ENCODE results near the gene MED16.
"Not testable (repeated sequence)": the region's sequence is repeated elsewhere in the genome, so short reads cannot be mapped to it uniquely, and the experiment has no call there.

The MED16 gene

DNA sequence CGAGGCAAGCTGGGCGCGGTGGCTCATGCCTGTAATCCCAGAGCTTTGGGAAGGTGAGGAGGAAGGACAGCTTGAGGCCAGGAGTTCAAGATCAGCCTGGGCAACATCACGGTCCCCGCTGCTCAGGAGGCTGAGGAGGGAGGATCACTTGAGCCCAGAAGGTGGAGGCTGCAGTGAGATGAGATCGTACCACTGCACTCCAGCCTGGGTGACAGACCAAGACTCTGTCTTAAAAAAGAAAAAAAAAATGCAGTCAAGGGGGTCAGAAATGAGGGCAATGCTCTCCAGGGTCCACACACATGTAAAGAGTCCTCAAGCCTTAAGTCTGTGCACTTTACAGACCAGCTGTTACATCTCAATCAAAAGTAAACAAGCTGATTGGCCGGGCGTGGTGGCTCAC, 11.6 kb upstream of the MED16 start:
- DNase-seq, result no peak

DNA sequence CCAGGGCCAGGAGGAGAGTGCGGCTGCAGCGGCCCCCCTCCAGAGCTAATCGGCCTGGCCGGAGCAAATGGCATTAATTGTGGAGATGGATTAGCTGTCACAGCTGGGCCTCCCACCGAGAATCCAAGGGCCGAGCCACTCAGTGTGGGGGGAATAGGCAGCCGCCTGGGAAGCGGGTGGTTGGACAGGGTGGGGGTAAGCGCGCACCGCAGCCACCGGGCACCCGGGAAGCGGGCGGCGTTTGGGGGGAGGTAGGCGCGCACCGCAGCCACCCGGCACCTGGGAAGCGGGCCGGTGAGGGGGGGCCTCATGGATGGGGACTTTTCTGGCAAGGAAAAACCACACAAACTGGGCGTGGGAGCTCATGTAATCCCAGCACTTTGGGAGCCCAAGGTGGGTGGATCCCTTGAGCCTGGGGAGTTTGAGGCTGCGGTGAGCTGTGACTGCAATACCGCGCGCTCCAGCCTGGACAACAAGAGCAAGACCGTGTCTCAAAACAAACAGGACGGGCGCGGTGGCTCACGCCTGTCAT, 10.3 kb upstream of the MED16 start:
- DNase-seq, result no peak

DNA sequence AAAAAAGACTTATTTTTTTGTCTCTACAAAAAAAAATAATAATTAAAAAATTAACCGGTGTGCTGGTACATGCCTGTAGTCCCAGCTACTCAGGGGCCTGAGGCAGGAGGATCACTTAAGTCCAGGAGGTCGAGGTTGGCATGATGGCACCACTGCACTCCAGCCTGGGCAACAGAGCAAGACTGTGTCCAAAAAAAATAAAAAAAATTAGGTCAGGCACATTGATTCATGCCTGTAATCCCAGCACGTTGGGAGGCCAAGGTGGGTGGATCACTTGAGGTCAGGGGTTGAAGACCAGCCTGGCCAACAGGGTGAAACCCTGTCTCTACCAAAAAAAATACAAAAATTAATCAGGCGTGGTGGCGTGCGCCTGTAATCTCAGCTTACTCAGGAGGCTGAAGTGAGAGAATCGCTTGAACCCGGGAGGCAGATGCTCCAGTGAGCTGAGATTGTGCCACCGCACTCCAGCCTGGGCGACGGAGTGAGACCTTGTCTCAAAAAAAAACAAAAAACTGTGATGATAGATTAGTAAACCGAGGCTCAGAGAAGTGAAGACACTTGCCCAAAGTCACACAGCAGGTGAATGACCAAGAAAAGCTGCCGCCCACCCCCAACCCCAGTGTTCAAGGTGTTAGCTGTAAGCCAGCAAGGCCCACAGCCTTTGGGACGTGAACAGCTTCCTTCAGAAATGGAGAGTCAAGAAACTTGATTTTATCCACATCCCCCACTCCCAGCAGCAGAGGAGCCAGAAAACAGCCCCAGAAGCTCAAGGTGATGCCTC, 9.6 kb upstream of the MED16 start:
- DNase-seq, result no peak

DNA sequence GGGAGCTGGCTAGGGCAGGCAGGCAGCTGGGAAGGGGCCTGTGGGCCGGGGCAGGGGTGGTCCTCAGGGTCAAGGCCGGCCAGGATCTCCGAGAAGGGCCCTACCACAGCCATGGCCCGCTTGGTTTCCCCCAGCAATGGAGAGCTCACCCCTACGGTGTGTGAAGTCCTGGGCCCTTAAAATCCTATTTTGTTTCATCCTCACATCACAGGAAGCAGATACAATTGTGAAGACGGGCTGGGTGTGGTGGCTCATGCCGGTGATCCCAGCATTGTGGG, 9.0 kb upstream of the MED16 start:
- no peak for DNase-seq

DNA sequence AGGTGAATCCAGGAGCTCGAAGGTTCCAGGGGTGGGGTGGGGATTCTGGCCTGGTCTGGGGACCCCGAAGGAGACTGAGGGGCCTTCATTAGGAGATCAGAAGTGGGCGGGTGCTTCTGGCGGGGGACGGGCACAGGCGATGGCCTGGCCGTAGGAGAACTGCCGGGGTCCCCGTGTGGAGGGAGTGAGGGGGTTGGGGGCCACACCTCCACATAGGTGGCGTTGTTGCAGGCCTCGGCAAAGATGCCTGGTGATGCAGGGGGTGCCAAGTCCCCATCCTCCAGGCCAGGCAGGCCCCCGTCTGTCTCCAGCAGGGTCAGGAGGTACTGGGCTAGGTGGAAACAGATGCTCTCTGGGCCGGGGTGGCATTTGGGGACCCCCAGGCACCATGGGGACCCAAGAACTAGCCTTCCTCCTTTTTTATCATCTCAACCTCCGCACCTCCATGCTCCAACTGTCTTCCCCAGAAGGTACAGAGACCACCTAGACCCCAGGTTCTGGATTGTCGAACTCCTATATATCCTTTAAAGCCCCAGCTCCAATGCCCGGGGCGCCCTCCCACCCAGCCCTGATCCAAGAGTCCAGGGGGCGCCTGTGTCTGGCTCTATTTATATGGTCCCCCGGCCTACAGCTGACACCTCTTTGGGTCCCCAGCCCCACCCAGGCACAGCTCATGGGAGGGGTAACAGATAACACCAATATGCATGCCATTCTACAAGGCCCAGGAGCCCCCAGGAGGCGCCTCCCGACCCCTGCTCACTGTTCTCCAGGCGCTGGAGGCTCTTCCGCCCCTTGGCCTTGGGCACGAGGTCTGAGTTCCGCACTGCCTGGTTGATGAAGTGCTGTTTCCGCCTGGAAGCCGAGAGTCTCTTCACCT, 8.5 kb upstream of the MED16 start:
- no peak for DNase-seq

DNA sequence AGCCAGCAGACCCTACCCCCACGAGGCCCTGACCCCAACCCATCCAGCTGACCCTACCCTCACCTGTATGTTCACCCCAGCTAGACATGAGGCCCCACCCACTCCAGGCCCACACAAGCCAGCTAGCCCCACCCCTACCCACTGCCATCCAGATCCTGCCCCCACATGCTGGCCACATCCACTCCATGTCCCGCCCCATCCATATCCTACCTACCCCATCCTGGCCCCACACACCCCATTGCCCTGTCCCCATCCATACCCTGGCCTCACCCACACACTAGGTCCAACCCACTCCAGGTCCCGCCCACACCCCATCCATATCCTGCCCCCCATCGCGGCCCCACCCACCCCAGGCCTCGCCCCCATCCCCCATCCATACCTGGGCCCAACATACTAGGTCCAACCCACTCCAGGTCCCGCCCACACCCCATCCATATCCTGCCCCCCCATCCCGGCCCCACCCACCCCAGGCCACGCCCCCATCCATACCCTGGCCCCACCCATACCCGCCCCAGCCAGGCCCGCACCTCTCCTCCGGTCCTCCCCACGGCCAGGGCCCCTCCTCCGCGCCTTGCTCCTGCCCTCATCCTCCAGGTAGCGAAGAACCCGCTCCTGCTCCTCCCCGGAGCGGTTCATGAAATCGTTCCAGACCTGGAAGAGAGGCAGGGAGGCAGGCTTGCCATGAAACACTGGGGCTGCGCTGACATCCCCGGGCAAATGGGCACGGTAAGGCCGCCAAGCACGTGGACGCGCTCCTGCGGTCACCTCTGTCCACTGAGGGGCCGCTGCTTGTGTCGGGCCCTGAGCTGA, 7.5 kb upstream of the MED16 start:
- peak; percentile 21 for DNase-seq

DNA sequence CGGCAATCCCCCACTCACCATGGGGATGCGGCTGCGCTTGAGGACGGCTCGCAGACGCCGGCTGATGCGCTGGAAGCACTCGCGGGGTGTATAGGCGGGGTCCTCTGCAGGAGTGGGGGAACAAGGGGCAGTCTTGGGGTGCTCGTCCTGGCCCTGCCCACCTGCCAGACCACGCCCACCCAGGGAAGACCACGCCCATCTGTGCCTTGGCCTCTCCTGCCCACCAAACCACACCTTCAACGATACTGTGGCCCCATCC, 7.0 kb upstream of the MED16 start:
- DNase-seq, result no peak

DNA sequence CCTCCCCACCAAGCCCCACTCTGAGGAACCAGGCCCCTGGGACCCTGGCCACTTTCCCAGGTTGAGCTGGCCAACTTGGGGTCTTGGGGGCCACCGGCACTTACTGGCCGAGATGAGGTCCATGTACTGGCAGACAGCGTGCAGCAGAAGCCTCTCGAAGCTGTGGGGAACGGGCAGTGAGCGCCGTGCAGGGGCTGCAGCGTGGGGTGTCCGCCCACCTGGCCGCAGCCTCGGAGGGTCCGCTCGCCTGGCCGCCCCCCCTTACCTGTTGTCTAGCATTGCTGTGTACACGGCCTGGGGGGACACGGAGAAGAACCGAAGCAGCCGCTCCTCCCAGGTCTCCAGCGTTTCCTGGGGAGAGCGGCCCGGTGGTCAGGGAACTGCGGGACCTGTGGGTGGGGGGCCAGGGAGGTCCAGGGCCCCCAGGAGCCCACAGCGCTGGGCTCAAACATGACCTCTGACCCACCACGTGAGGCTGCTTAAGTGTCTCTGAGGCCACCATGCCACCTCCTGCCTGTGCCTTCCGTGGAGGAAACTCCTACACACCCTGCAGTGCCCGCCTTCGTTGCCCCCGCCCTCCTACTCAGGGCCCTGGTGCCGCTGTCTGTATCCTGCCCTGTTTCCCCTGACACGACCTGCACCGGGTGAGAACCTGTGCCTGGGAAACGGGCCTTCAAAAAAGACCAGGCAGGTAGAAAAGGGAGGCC, 6.5 kb upstream of the MED16 start:
- no peak for DNase-seq

DNA sequence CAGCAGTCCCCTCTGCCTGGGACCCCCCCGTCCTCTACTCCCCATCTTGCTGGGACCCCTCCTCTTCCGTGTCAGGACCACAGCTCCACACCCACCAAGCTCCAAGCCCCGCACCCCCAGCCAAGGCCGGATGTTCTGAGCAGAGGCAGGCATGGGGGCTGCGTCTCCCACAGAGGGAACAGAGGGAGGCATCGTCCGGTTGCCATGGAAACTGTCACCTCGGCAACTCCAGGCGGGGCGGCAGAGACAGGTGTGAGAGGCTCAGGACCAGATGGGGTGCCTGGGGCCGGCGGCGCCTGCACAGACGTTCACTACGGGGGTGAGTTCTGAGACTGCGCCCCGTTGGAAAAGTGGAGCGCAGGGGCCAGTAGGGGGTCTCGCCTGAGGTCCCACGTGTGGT, 5.7 kb upstream of the MED16 start:
- no peak for DNase-seq

DNA sequence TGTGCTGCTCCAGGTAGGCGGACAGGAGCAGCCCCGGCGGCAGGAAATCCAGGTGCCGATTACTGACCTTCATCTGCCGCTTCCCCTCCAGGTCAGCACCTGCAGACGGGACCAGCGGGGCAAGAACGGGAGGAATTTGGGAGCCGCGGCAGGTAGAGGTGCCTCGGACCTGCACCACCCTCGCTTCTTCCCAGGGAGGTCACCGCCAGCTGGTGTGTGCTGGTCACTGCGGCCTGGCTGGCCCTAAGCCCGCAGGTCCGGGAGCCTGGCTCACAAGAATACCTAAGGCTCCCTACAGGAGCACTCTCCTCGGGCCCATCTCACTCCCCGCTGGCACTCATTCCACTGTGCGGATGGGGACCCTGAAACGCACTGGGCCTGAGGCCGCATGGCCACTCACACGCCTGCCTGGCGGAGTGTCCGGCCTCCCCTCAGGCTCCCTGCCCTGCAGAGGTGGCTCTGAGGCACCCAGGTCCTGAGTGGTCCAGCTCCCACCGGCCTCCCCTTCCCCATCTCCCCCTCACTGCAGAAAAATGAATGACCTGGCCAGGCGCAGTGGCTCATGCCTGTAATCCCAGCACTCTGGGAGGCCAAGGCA, 4.6 kb upstream of the MED16 start:
- no peak for DNase-seq

DNA sequence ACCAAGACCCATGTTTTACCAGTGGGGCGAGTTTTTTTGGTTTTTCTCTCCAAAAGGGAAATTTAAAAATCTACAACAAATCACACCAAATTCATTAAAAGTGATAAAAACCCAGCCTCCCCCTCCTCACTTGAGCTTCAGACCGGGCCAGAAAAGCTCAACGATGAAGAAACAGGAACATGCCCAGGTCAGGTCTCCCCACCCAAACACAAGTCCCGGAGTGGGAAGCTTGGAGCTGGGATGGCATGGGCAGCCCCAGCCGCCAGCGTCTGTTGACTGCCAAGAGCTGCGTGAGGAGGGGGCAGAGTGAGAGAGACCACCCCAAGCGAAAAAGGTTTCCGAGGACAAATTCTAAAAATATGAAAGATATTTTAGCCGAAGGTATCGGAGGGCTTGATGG, 4.0 kb upstream of the MED16 start:
- no peak for DNase-seq

DNA sequence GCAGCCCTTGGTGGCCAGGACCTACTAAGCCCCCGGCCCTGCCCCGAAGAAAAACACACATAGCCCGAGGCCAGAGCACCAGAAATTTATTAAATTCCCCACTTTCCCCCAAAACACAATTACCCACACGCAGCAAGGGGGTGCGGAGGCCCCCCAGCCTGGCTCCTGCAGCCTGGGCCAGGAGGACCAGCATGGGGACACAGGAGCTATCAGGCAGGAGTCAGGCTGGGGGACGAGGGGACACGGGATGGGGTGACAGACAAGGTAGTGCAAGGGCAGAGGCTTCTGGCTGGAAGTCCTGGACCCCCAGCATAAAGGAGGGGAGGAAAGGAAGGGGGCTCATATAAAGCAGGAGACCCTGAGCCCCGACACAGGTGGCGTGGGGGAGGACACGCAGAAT, 3.4 kb upstream of the MED16 start:
- no peak for DNase-seq

DNA sequence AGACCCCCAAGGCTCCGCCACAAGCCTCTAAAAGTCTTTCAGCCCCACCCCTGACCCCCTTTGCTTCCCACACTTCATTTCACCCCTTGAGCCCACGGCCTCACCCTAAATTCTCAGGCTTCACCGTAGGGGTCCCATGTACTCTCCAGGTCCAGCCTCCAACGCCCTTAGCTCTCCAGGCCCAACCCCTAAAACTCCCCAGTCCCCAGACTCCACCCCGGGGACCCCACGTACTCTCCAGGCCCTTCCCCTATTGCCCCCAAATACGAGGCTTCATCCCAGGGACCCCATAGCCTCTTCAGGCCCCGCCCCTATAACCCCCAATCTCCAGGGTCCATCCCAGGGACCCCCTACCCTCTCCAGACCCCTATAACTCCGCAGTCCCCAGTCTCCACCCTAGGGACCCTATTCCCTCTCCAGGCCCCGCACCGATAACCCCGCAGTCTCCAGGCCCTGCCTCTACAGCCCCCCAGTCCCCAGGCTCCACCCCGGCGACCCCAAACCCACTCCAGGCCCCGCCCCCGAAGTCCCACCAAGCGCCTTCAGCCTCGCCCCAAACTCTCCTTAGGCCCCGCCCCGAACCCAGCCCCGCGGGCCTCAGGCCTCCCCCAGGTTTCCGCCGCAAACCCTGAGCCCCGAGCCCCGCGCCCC, 619 bp downstream of the MED16 start:
- no peak for DNase-seq

DNA sequence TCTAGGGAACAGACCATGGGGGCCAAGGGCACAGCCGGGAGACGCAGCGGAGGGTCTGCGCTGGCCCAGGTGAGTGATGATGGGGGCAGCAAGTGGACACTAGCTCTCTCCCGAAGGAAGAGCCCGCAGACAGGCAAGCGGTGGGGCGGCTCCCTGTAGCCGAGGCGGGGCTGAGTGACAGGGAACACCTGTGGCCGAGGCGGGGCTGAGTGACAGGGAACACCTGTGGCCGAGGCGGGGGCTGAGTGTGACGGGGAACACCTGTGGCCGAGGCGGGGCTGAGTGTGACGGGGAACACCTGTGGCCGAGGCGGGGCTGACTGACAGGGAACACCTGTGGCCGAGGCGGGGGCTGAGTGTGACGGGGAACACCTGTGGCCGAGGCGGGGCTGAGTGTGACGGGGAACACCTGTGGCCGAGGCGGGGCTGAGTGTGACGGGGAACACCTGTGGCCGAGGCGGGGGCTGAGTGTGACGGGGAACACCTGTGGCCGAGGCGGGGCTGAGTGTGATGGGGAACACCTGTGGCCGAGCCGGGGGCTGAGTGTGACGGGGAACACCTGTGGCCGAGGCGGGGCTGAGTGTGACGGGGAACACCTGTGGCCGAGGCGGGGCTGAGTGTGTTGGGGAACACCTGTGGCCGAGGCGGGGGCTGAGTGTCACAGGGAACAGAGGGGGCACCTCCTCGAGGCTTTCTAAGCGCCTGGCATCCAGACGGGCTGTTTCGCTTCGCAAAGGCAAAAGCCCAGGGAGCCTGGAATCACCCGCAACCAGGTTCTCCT, 1.4 kb downstream of the MED16 start:
- DNase-seq, result not testable (repeated sequence)

DNA sequence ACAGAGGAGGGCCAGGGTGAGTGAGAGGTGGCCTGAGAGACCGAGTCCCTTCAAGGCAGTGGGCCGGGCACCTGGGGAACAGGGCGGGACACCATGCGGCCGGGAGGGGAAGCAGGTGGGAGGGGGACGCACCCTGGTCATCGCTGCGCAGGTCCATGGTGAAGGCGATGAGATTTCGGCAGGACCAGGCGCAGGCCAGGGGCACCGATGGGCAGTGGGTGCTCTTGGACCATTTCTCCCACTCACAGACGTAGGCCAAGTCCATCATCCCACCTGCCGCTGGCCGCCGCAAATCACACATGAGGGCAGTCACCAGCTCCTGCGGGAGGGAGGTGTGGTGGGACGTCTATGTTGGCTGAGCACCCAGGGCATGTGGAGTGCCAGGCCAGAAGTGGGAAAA, 2.2 kb downstream of the MED16 start:
- DNase-seq, result no peak

DNA sequence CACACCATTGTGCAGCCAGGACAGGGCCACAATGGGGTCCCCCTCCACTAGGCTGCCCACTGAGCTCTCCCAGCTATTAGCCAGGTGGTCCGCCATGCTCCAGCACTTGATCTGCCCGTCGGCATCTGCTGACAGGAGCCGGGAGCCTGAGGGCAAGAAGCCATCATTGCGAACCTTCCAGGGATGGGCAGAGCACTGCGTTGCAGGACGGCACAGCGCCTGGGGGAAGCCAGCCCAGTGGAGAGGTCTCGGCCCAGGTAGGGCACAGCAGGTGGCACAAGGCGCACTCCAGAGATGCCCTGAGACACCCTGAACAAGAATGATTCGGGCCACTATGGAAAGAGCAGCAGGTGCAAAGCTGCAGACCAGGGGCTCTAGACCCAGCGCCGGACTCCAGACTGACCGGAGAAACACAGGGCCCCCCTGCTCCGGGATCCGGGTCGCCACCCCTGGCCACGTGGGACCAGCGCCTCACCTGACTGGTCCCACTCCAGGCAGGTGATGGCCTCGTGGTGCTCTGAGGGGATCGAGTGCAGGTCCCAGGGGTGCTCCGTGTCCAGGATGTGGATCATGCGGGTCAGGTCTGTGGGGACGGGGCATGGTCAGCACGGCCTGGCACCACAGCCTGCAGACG, 3.2 kb downstream of the MED16 start:
- DNase-seq, result no peak

DNA sequence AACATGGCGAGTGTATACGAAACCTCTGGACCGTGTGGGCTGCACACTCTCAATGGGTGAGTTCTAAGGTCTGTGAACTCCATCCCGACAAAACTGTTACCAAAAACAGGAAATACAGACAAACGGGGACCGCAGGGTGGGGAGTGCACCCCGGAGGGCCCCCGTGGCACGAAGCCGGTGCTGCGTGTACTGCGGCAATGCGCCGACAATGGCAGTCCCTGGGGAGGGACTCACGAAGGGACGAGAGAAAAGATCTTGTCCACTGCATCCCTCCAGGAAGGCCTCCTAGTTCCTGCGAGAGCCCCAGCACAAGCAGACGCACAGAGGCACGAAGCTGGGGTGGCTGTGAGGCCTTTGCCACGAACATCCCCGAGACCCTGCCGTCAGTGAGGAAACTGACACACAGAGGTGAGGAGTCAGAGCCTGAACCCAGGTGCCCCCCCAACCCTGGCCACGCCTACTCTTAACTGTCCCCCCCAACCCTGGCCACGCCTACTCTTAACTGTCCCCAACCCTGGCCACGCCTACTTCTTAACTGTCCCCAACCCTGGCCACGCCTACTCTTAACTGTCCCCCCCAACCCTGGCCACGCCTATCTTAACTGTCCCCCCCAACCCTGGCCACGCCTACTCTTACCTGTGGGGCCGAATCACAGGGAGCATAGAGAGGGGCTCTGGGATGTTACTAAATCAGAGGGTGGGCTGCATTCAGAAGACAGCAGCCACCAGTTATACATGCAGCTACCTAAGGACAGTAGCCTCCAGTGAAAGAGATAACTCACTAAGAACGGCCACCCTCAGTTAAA, 4.2 kb downstream of the MED16 start:
- DNase-seq, result no peak

DNA sequence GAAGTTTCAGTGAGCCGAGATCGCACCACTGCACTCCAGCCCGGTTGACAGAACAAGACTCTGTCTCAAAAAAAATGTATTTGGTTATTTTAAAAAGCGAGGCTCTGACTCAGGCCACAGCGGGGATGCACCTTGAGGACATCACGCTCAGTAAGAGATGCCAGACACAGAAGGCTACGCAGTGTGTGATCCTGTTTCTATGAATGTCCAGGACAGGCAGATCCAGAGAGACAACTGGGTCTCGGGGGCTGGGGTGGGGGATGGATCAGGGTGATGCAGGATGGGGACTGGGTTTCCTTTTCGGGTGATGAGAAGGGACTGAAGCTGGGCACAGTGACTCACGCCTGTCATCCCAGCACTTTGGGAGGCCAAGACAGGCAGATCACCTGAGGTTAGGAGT, 5.4 kb downstream of the MED16 start:
- DNase-seq, result no peak

DNA sequence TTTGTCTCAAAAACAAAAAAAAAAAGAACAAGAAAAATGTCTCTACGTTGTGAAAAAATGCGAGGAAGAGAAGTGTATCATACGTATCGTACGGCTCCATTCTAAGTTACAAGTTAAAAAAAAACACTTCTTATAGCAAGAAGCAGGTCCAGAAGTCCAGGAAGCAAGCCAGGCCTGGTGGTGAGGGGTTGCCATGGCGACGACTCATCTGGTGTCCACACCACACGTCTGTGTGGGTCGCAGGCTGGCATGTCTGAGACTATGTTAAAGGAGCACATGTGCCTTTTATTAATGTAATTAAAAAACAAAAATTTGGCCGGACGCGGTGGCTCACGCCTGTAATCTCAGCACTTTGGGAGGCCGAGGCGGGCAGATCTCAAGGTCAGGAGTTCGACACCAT, 5.9 kb downstream of the MED16 start:
- DNase-seq, result no peak
